MCF 10A (cell line): ENCODE measurements around the gene SERPINA12. TPM values are rescaled to one million over a fixed set of nuclear protein-coding genes. Genes with fewer than 3 reads are reported as not detected.

Source experiments
- Bru-seq: library from RNA; stranded (reverse); fragments of 400-500 nt; gene quantifications from one replicate; lab custom pipeline; 2021; lab: Mats Ljungman, UMichigan
- BruChase-seq, 2 experiments: library from RNA; stranded (reverse); fragments of 400-500 nt; gene quantifications; one replicate each; lab custom pipeline; 2021; lab: Mats Ljungman, UMichigan
- BruUV-seq: library from RNA; stranded (reverse); fragments of 400-500 nt; replicated peaks from 2 replicates; lab custom pipeline; 2021; lab: Mats Ljungman, UMichigan
- CTCF ChIA-PET: fragments of 300-600 bp; sonication (Branson Sonifier 250); formaldehyde crosslinking; extraction: SDS; loops from one replicate; lab custom pipeline; 2021; ENCODE audit warnings: antibody characterized with exemption, inconsistent platforms; lab: Yijun Ruan, JAX
- POLR2A ChIA-PET: fragments of 300-600, 350-650 bp; sonication (Branson Sonifier 250); formaldehyde crosslinking; extraction: SDS; loops from one replicate; lab custom pipeline; 2020; ENCODE audit warnings: antibody characterized with exemption, inconsistent platforms; lab: Yijun Ruan, JAX
- DNase-seq: peaks from one replicate; pipeline ENCODE4 v3.0.0-alpha.2; 2018; ENCODE audit not compliant: unreplicated experiment
- H3K27ac Mint-ChIP-seq: one replicate; pipeline ENCODE4 v1.8.0; 2022; ENCODE audit warnings: mild to moderate bottlenecking, low read depth, mixed read lengths; ENCODE audit not compliant: unreplicated experiment
- H3K27me3 Mint-ChIP-seq: one replicate; pipeline ENCODE4 v1.8.0; 2022; ENCODE audit warnings: mixed read lengths; ENCODE audit not compliant: insufficient read depth, unreplicated experiment
- H3K36me3 Mint-ChIP-seq: one replicate; pipeline ENCODE4 v1.8.0; 2022; ENCODE audit warnings: mild to moderate bottlenecking, moderate library complexity, mixed read lengths; ENCODE audit not compliant: insufficient read depth, unreplicated experiment
- H3K4me1 Mint-ChIP-seq: one replicate; pipeline ENCODE4 v1.8.0; 2022; ENCODE audit warnings: mixed read lengths; ENCODE audit not compliant: insufficient read depth, unreplicated experiment
- H3K4me3 Mint-ChIP-seq: one replicate; pipeline ENCODE4 v1.8.0; 2022; ENCODE audit warnings: mild to moderate bottlenecking, moderate library complexity, mixed read lengths; ENCODE audit not compliant: unreplicated experiment
- H3K9me3 Mint-ChIP-seq: one replicate; pipeline ENCODE4 v1.8.0; 2022; ENCODE audit warnings: mixed read lengths; ENCODE audit not compliant: unreplicated experiment
- CTCF ChIP-seq: fragments of 200-600 bp; IDR thresholded peaks from one replicate; pipeline ENCODE4 v1.8.0; 2022; ENCODE audit warnings: antibody characterized with exemption, mild to moderate bottlenecking; ENCODE audit not compliant: unreplicated experiment
- intact Hi-C: fragments of 100-400 bp; cut with micrococcal nuclease; formaldehyde crosslinking; loops from 2 replicates; pipeline ENCODE4 v1.14.1; 2022
- long read RNA-seq: library from polyadenylated mRNA; stranded (forward); transcript quantifications from one replicate; pipeline ENCODE4 v2.0.0, GENCODE V29; 2022
- total RNA-seq: library from RNA; stranded (reverse); gene quantifications from 2 replicates; pipeline ENCODE4 v1.2.3, GENCODE V29; 2022

The SERPINA12 gene
- total RNA-seq (not detected in 2 replicates), Bru-seq, nascent RNA (not detected), BruChase-seq, experiment 1, labeled RNA remaining after a 6-hour chase (not detected), BruChase-seq, experiment 2, labeled RNA remaining after a 2-hour chase (percentile 3 among the genes with signal in this experiment)
- long read RNA-seq = 0 reads

DNA sequence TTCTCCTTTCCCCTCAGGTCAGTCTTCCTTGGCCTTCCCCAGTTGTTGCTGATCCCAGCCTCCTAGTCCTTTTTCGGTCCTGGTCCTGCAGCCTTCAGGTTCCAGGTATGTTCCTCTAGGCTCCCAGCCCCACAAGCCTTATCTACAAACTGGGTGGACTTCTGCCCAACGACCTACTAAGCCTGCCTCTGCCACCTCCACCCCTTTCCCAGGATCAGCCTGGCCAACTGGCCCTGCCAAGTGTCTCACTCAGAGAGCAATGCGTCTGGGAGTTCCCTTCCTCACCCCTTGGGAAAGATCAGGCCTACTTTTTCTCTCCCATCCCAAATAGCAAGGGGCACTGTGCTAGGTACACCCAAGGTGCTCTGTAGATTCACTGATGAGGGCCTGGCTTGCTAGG, at the start of gene SERPINA12:
TSS of gene SERPINA12 (minus strand) at position 114 of the 400 bp plus-strand sequence. CDS start 11,072 bp downstream, outside the sequence.
- no peaks in the 10 kb centered on the region for H3K36me3 Mint-ChIP-seq
- no peak within 1 kb of the TSS for H3K4me3 Mint-ChIP-seq
- intact Hi-C loops = no loop called here
- no TSS peak for BruUV-seq
- ChIA-PET CTCF (interaction anchor here (1.0 kb wide), 1 partner anchor 163 kb away, joined by 3 read pairs; no protein-coding TSS in a partner anchor), POLR2A (no interaction called here)
- no peak within 1 kb of the TSS for H3K27ac Mint-ChIP-seq
- no peaks in the 10 kb centered on the region for H3K9me3 Mint-ChIP-seq
- H3K4me1 Mint-ChIP-seq = no peaks in the 10 kb centered on the region
- TF ChIP-seq CTCF = no peak
- DNase-seq = no peak
- H3K27me3 Mint-ChIP-seq = no peaks in the 10 kb centered on the region

DNA sequence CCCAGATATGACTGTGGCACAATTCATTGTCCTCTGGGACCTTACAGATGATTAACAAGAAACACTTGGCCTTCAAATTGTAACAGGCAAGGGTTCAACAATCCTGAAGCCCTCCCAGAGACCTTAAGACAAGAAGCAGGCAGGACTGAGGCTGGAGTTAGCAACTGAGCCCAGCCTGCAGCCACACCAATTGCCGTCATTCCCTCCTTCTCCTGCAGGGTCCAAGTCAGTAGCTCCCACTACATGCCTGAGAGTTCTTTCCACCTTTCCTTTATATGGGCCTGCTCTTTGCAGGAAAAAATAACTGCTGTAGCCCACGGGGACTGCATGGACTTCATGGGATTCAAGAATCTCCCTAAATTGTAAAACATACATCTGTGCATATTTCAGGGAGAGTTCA, 49.6 kb upstream of the SERPINA12 start:
- DNase-seq = no peak
- H3K27ac Mint-ChIP-seq = no peak overlapping the region
- H3K4me3 Mint-ChIP-seq = no peak overlapping the region
- no peak for TF ChIP-seq CTCF
- intact Hi-C loops = no loop called here
- H3K27me3 Mint-ChIP-seq = no peaks in the 10 kb centered on the region
- BruUV-seq = no TSS peak
- no peaks in the 10 kb centered on the region for H3K4me1 Mint-ChIP-seq
- peaks cover 20% of the 10 kb centered on the region for H3K9me3 Mint-ChIP-seq
- ChIA-PET POLR2A (no interaction called here), CTCF (interaction anchor here (1.5 to 2.7 kb wide), 2 partner anchors 9 to 10 kb away, joined by 5 to 19 read pairs; no protein-coding TSS in a partner anchor)
- no peaks in the 10 kb centered on the region for H3K36me3 Mint-ChIP-seq

- Mint-ChIP-seq H3K36me3 (no peaks in the 10 kb centered on the region), H3K27me3 (no peaks in the 10 kb centered on the region), H3K27ac (no peak overlapping the region), H3K4me1 (no peaks in the 10 kb centered on the region), H3K4me3 (no peak overlapping the region), H3K9me3 (peaks cover 20% of the 10 kb centered on the region)
- no peak for DNase-seq
- intact Hi-C loops = no loop called here
- TF ChIP-seq CTCF = no peak
- CTCF ChIA-PET = interaction anchor here (0.6 to 2.7 kb wide), 4 partner anchors 8 to 425 kb away, joined by 4 to 19 read pairs (median 7); no protein-coding TSS in a partner anchor
- POLR2A ChIA-PET = no interaction called here
- no TSS peak for BruUV-seq
Measured at GRCh38 chr14:94557327-94557726, 48.1 kb upstream of the SERPINA12 start.

GRCh38 chr14:94555991-94556390, 46.7 kb upstream of the SERPINA12 start:
- Mint-ChIP-seq H3K36me3 (no peaks in the 10 kb centered on the region), H3K4me1 (no peaks in the 10 kb centered on the region), H3K27me3 (no peaks in the 10 kb centered on the region), H3K4me3 (no peak overlapping the region), H3K27ac (no peak overlapping the region), H3K9me3 (peaks cover 20% of the 10 kb centered on the region)
- no peak for DNase-seq
- BruUV-seq = no TSS peak
- CTCF ChIA-PET = interaction anchor here (0.6 to 2.4 kb wide), 3 partner anchors 15 to 1940 kb away, joined by 3 to 9 read pairs (median 4); no protein-coding TSS in a partner anchor
- no peak for TF ChIP-seq CTCF
- intact Hi-C loops = no loop called here
- POLR2A ChIA-PET = no interaction called here
